GM23338 (cell line): ENCODE results near the gene NSD2. TPM values are rescaled to one million over a fixed set of nuclear protein-coding genes. Genes with fewer than 3 reads are reported as not detected.

Experiments
- ATAC-seq: fragments of 200-7000 bp; cut with Tn5 transposase; 3 replicates; pipeline ENCODE4 v1.9.1; 2020
- DNase-seq: peaks from one replicate; pipeline ENCODE4 v3.0.0-alpha.2; 2015; ENCODE audit warnings: low spot score
- H2AFZ ChIP-seq: fragments of 200-600 bp; sonication (generic); 2 replicates; pipeline ENCODE4 v1.8.0; 2016; ENCODE audit warnings: antibody characterized with exemption, mild to moderate bottlenecking, moderate library complexity
- H3F3A ChIP-seq: fragments of 200-600 bp; sonication (generic); replicated peaks from 2 replicates; pipeline ENCODE4 v1.8.0; 2017; ENCODE audit warnings: antibody characterized with exemption, mixed run types, low read depth
- H3K27ac ChIP-seq: fragments of 200-600 bp; sonication (generic); 2 replicates; pipeline ENCODE4 v1.6.1; 2016; ENCODE audit warnings: low read depth
- H3K27me3 ChIP-seq: fragments of 200-600 bp; sonication (generic); 2 replicates; pipeline ENCODE4 v1.8.0; 2016; ENCODE audit warnings: mild to moderate bottlenecking, mixed run types, moderate library complexity; ENCODE audit not compliant: insufficient read depth
- H3K36me3 ChIP-seq: fragments of 200-600 bp; sonication (generic); 2 replicates; pipeline ENCODE4 v1.8.0; 2016; ENCODE audit warnings: mild to moderate bottlenecking; ENCODE audit not compliant: insufficient read depth
- H3K4me1 ChIP-seq: fragments of 200-600 bp; sonication (generic); 2 replicates; pipeline ENCODE4 v1.8.0; 2016; ENCODE audit warnings: mild to moderate bottlenecking, moderate library complexity; ENCODE audit not compliant: insufficient read depth
- H3K4me2 ChIP-seq: fragments of 200-600 bp; sonication (generic); 2 replicates; pipeline ENCODE4 v1.7.1; 2017; ENCODE audit warnings: mixed run types
- H3K4me3 ChIP-seq: fragments of 200-600 bp; sonication (generic); 2 replicates; pipeline ENCODE4 v1.6.1; 2016; ENCODE audit warnings: mixed run types
- H3K79me2 ChIP-seq: fragments of 200-600 bp; sonication (generic); replicated peaks from 2 replicates; pipeline ENCODE4 v1.8.0; 2017; ENCODE audit warnings: mild to moderate bottlenecking; ENCODE audit not compliant: insufficient read depth
- H3K9me2 ChIP-seq: fragments of 200-600 bp; sonication (generic); 2 replicates; pipeline ENCODE4 v1.8.0; 2017; ENCODE audit not compliant: insufficient read depth
- H4K20me1 ChIP-seq: fragments of 200-600 bp; sonication (generic); replicated peaks from 2 replicates; pipeline ENCODE4 v1.8.0; 2017; ENCODE audit warnings: mild to moderate bottlenecking; ENCODE audit not compliant: insufficient read depth
- H3K27ac Mint-ChIP-seq: 2 replicates; pipeline ENCODE4 v1.8.0; 2020; ENCODE audit warnings: inconsistent platforms, mild to moderate bottlenecking, moderate library complexity, mixed read lengths
- H3K27me3 Mint-ChIP-seq: 3 replicates; pipeline ENCODE4 v1.8.0; 2022; ENCODE audit warnings: low read depth, mild to moderate bottlenecking, moderate library complexity, mixed read lengths, inconsistent platforms; ENCODE audit not compliant: insufficient read depth, poor library complexity
- H3K36me3 Mint-ChIP-seq: 3 replicates; pipeline ENCODE4 v1.8.0; 2021; ENCODE audit warnings: low read depth, mild to moderate bottlenecking, inconsistent platforms, moderate library complexity, mixed read lengths
- H3K4me1 Mint-ChIP-seq: 3 replicates; pipeline ENCODE4 v1.8.0; 2020; ENCODE audit warnings: mild to moderate bottlenecking, inconsistent platforms, mixed read lengths
- H3K4me3 Mint-ChIP-seq: 3 replicates; pipeline ENCODE4 v1.8.0; 2021; ENCODE audit warnings: moderate library complexity, mild to moderate bottlenecking, inconsistent platforms, mixed read lengths
- H3K9me3 Mint-ChIP-seq: 3 replicates; pipeline ENCODE4 v1.8.0; 2020; ENCODE audit warnings: moderate library complexity, mild to moderate bottlenecking, inconsistent platforms, mixed read lengths
- ETS1 ChIP-seq: IDR thresholded peaks from 2 replicates; pipeline ENCODE4 v1.6.1; 2016; ENCODE audit warnings: antibody characterized with exemption
- EZH2 ChIP-seq: fragments of 200-600 bp; sonication (generic); IDR thresholded peaks from one replicate; pipeline ENCODE4 v1.8.0; 2017; ENCODE audit warnings: antibody characterized with exemption, mild to moderate bottlenecking, low read depth; ENCODE audit not compliant: unreplicated experiment
- JUNB ChIP-seq: IDR thresholded peaks from one replicate; pipeline ENCODE4 v1.6.1; 2016; ENCODE audit warnings: antibody characterized with exemption; ENCODE audit not compliant: unreplicated experiment
- POLR2AphosphoS5 ChIP-seq: IDR thresholded peaks from 2 replicates; pipeline ENCODE4 v1.6.1; 2016; ENCODE audit warnings: antibody characterized with exemption, low read depth
- ZNF331 ChIP-seq: fragments of 250-450 bp; sonication (Bioruptor Pico); IDR thresholded peaks from 2 replicates; pipeline ENCODE4 v1.5.0; 2020; ENCODE audit warnings: low read depth, mild to moderate bottlenecking, moderate library complexity
- ZNF462 ChIP-seq: fragments of 250-450 bp; sonication (Bioruptor Pico); IDR thresholded peaks from 2 replicates; pipeline ENCODE4 v1.5.0; 2020; ENCODE audit warnings: mild to moderate bottlenecking, moderate library complexity
- polyA plus RNA-seq: library from polyadenylated mRNA; unstranded; fragments of >200 nt; fragmentation: Nextera tagmentation; extraction: Ambion mirVana; gene quantifications from 2 replicates; pipeline ENCODE4 v1.2.1, GENCODE V29; 2016
- total RNA-seq: library from RNA; depleted of rRNA; stranded (reverse); fragments of >200 nt; shearing (Covaris generic); gene quantifications from 2 replicates; pipeline ENCODE4 v1.2.3, GENCODE V29; 2014
- TF ChIP-seq, protein P1 (sequence below), 2 experiments: fragments of 200-600 bp in 1 of 2; sonication (generic) in 1 of 2; conservative IDR thresholded peaks; 2 replicates each; pipeline versions ENCODE4 v1.5.1 to v1.6.1; 2016 to 2017; ENCODE audit warnings: antibody characterized with exemption in 2 of 2, low read depth in 2 of 2, mild to moderate bottlenecking in 2 of 2, moderate library complexity in 1 of 2

The NSD2 gene
- total and polyA plus RNA-seq, 2 experiments from 2014 or later, result 33.5 to 84.4 TPM

DNA sequence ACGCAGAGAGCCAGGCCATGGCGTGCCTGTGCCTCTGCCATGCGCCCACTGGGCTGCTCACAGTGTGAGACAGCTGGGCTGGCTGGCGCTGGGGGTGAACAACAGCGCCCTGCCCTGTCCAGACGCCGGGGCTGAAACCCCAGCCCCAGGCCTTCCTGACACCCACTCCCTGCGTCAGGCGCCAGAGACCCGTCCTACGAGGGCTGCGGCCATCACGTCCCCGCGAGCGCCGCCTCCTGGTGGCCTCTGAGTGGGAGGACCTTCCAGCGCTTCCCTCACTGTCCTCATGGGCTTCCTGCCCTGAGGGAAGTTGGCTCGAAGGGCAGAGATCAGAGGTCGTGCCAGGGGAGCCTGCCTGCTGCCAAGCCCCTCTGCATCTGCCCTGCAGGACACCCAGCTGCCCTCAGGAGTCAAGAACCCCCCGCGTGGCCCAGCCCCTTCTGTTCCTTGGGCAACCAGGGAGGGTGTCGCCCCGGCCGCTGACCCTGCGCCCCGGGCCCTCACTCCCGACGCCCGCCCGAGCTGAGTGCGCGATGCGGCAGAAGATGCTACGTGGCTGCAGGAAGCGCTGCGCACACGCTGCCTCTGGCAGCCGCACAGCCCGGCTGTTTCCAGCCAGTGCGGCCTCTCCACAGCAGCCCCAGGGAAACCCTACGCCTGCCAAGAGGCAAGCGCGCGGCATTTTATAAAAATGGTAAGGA, 121.4 kb downstream of the NSD2 start:
- peaks cover 43% of the 10 kb centered on the region for H3K36me3 Mint-ChIP-seq
- TF ChIP-seq, protein P1, sequence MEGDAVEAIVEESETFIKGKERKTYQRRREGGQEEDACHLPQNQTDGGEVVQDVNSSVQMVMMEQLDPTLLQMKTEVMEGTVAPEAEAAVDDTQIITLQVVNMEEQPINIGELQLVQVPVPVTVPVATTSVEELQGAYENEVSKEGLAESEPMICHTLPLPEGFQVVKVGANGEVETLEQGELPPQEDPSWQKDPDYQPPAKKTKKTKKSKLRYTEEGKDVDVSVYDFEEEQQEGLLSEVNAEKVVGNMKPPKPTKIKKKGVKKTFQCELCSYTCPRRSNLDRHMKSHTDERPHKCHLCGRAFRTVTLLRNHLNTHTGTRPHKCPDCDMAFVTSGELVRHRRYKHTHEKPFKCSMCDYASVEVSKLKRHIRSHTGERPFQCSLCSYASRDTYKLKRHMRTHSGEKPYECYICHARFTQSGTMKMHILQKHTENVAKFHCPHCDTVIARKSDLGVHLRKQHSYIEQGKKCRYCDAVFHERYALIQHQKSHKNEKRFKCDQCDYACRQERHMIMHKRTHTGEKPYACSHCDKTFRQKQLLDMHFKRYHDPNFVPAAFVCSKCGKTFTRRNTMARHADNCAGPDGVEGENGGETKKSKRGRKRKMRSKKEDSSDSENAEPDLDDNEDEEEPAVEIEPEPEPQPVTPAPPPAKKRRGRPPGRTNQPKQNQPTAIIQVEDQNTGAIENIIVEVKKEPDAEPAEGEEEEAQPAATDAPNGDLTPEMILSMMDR (conservative IDR thresholded peaks at IDR 0.05; ENCODE audit: low read depth in 2 of 2), result peak; percentile 56 to 83
- TF ChIP-seq ZNF331 (CRISPR knock-in tag), result no peak
- peaks cover 64% of the 10 kb centered on the region for H4K20me1 ChIP-seq
- no peaks in the 10 kb centered on the region for H3K9me3 Mint-ChIP-seq
- no peaks in the 10 kb centered on the region for H3K9me2 ChIP-seq
- peak; percentile 89 for DNase-seq
- ATAC-seq, result peak; percentile 97
- peaks cover 74% of the 10 kb centered on the region for H3K79me2 ChIP-seq
- H3F3A ChIP-seq, result no peaks in the 10 kb centered on the region
- H2AFZ ChIP-seq, result no peak overlapping the region
- peak overlapping the region; percentile 45; the same call in 1 of the 2 replicates for H3K27ac ChIP-seq
- H3K36me3 ChIP-seq, result no peaks in the 10 kb centered on the region
- peaks cover 2% of the 10 kb centered on the region for H3K27me3 Mint-ChIP-seq
- H3K4me2 ChIP-seq, result peak overlapping the region; percentile 43; the same call in 1 of the 2 replicates
- H3K4me3 ChIP-seq, result no peak overlapping the region
- no peaks in the 10 kb centered on the region for H3K4me1 ChIP-seq
- H3K4me3 Mint-ChIP-seq, result no peak overlapping the region
- H3K27me3 ChIP-seq, result no peaks in the 10 kb centered on the region
- H3K4me1 Mint-ChIP-seq, result no peaks in the 10 kb centered on the region
- no peak overlapping the region for H3K27ac Mint-ChIP-seq

DNA sequence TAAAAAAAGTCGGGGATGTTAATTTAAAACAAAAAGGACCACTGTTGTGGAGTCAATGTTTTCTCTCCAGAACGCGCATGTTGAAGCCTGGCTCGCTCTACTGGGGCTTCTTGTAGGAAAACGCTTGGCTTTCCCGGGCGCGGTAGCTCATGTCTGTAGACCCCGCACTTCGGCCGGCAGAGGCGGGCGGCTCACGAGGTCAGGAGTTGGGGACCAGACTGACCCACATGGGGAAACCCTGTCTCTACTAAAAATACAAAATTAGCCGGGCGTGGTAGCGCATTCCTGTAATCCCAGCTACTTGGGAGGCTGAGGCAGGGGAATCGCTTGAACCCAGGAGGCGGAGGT, 122.0 kb downstream of the NSD2 start:
- peaks cover 80% of the 10 kb centered on the region for H3K79me2 ChIP-seq
- no peaks in the 10 kb centered on the region for H3K36me3 ChIP-seq
- no peak overlapping the region for H3K4me3 ChIP-seq
- no peak for ATAC-seq
- peak overlapping the region; percentile 43; the same call in 1 of the 2 replicates for H3K4me2 ChIP-seq
- H3K9me3 Mint-ChIP-seq, result no peaks in the 10 kb centered on the region
- peak overlapping the region; percentile 45; the same call in 1 of the 2 replicates for H3K27ac ChIP-seq
- peaks cover 5% of the 10 kb centered on the region; the same call in 2 of the 3 replicates for H3K4me1 Mint-ChIP-seq
- no peaks in the 10 kb centered on the region for H3K9me2 ChIP-seq
- peaks cover 2% of the 10 kb centered on the region for H3K27me3 Mint-ChIP-seq
- 0 out of 2 replicates have a peak, but pooled peaks cover 4% of the 10 kb centered on the region for H3K4me1 ChIP-seq
- peaks cover 69% of the 10 kb centered on the region for H4K20me1 ChIP-seq
- DNase-seq, result no peak
- no peak overlapping the region for H3K4me3 Mint-ChIP-seq
- H2AFZ ChIP-seq, result no peak overlapping the region
- H3F3A ChIP-seq, result no peaks in the 10 kb centered on the region
- TF ChIP-seq JUNB, result no peak
- TF ChIP-seq EZH2, result no peak
- no peak for TF ChIP-seq ZNF462 (CRISPR knock-in tag)
- TF ChIP-seq ETS1, result no peak
- no peak for TF ChIP-seq POLR2AphosphoS5
- H3K27me3 ChIP-seq, result no peaks in the 10 kb centered on the region
- H3K27ac Mint-ChIP-seq, result no peak overlapping the region
- peaks cover 42% of the 10 kb centered on the region for H3K36me3 Mint-ChIP-seq
